SK-N-SH treated with all-trans-retinoic acid at 6 μM for 48 hours (cell line): Measurements from ENCODE around the gene CTNND1.

Experiments
- ARNTL ChIP-seq: fragments of 450-650 bp; formaldehyde crosslinking; IDR thresholded peaks from 2 replicates; pipeline ENCODE4 v1.5.0; 2020; ENCODE audit warnings: low read depth, mild to moderate bottlenecking, moderate library complexity, borderline replicate concordance
- BACH2 ChIP-seq: fragments of 250-450 bp; sonication (Bioruptor Pico); IDR thresholded peaks from 2 replicates; pipeline ENCODE4 v1.9.0; 2021; ENCODE audit warnings: mild to moderate bottlenecking, borderline replicate concordance
- ESRRG ChIP-seq: fragments of 250-450 bp; sonication (Bioruptor Pico); IDR thresholded peaks from 2 replicates; pipeline ENCODE4 v1.6.1; 2021; ENCODE audit warnings: mild to moderate bottlenecking
- OSR1 ChIP-seq: fragments of 250-450 bp; sonication (Bioruptor Pico); IDR thresholded peaks from 2 replicates; pipeline ENCODE4 v1.8.0; 2022; ENCODE audit warnings: moderate library complexity, mild to moderate bottlenecking, inconsistent platforms
- PATZ1 ChIP-seq: fragments of 250-450 bp; sonication (Bioruptor Pico); IDR thresholded peaks from 2 replicates; pipeline ENCODE4 v1.8.0; 2020; ENCODE audit warnings: mild to moderate bottlenecking, moderate library complexity, borderline replicate concordance
- PPARA ChIP-seq: fragments of 250-450 bp; sonication (Bioruptor Pico); IDR thresholded peaks from 2 replicates; pipeline ENCODE4 v1.5.0; 2020; ENCODE audit warnings: mild to moderate bottlenecking, borderline replicate concordance
- RARB ChIP-seq: fragments of 250-450 bp; sonication (Bioruptor Pico); IDR thresholded peaks from 2 replicates; pipeline ENCODE4 v1.8.0; 2021; ENCODE audit warnings: mild to moderate bottlenecking, moderate library complexity
- TOX ChIP-seq: fragments of 250-450 bp; sonication (Bioruptor Pico); IDR thresholded peaks from 2 replicates; pipeline ENCODE4 v1.8.0; 2021; ENCODE audit warnings: mild to moderate bottlenecking, moderate library complexity, borderline replicate concordance
- ZC3H10 ChIP-seq: fragments of 250-450 bp; sonication (Bioruptor Pico); IDR thresholded peaks from 2 replicates; pipeline ENCODE4 v1.5.1; 2021; ENCODE audit warnings: mild to moderate bottlenecking, moderate library complexity
- ZFP30 ChIP-seq: fragments of 450-650 bp; formaldehyde crosslinking; IDR thresholded peaks from 2 replicates; pipeline ENCODE4 v1.5.0; 2022; ENCODE audit warnings: mild to moderate bottlenecking, moderate library complexity
- ZNF565 ChIP-seq: fragments of 450-650 bp; formaldehyde crosslinking; conservative IDR thresholded peaks from 2 replicates; pipeline ENCODE4 v1.5.0; 2020; ENCODE audit warnings: low read depth, mild to moderate bottlenecking, moderate library complexity
- ZNF70 ChIP-seq: fragments of 450-650 bp; formaldehyde crosslinking; IDR thresholded peaks from 2 replicates; pipeline ENCODE4 v1.5.0; 2020; ENCODE audit warnings: mild to moderate bottlenecking, moderate library complexity
- TF ChIP-seq, protein P1 (sequence below): fragments of 250-450 bp; sonication (Bioruptor Pico); IDR thresholded peaks from 2 replicates; pipeline ENCODE4 v1.5.1; 2020; ENCODE audit warnings: low read depth, mild to moderate bottlenecking, moderate library complexity
- TF ChIP-seq, protein P2 (sequence below): fragments of 250-450 bp; sonication (Bioruptor Pico); IDR thresholded peaks from 2 replicates; pipeline ENCODE4 v1.5.1; 2021; ENCODE audit warnings: mild to moderate bottlenecking, moderate library complexity

DNA sequence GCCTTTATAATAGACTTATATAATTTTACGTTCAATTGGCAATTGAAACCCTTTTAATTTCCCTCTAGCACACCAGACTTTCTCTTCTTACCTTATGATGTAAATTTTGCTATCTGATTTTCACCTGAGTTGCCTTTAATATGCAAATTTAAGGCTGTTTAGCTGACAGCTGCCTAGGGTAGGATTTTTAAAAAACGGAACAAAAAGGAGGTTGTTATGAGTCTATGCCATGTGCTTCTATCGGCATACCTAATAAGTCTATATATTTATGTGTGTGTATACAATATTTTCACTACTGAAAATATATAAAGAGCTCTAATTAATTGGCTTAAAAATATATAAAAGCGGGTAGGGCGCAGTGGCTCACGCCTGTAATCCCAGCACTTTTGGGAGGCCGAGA is 32.1 kb upstream of the CTNND1 start:
- no peak for TF ChIP-seq ZFP30 (CRISPR knock-in tag)
- no peak for TF ChIP-seq ZNF565 (CRISPR knock-in tag)
- no peak for TF ChIP-seq PATZ1 (CRISPR knock-in tag)
- TF ChIP-seq, protein P1, sequence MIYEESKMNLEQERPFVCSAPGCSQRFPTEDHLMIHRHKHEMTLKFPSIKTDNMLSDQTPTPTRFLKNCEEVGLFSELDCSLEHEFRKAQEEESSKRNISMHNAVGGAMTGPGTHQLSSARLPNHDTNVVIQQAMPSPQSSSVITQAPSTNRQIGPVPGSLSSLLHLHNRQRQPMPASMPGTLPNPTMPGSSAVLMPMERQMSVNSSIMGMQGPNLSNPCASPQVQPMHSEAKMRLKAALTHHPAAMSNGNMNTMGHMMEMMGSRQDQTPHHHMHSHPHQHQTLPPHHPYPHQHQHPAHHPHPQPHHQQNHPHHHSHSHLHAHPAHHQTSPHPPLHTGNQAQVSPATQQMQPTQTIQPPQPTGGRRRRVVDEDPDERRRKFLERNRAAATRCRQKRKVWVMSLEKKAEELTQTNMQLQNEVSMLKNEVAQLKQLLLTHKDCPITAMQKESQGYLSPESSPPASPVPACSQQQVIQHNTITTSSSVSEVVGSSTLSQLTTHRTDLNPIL = no peak
- no peak for TF ChIP-seq BACH2 (CRISPR knock-in tag)
- TF ChIP-seq ESRRG = no peak
- TF ChIP-seq RARB (CRISPR knock-in tag) = no peak
- no peak for TF ChIP-seq PPARA (CRISPR knock-in tag)
- TF ChIP-seq, protein P2, sequence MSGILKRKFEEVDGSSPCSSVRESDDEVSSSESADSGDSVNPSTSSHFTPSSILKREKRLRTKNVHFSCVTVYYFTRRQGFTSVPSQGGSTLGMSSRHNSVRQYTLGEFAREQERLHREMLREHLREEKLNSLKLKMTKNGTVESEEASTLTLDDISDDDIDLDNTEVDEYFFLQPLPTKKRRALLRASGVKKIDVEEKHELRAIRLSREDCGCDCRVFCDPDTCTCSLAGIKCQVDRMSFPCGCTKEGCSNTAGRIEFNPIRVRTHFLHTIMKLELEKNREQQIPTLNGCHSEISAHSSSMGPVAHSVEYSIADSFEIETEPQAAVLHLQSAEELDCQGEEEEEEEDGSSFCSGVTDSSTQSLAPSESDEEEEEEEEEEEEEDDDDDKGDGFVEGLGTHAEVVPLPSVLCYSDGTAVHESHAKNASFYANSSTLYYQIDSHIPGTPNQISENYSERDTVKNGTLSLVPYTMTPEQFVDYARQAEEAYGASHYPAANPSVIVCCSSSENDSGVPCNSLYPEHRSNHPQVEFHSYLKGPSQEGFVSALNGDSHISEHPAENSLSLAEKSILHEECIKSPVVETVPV (CRISPR knock-in tag) = no peak
- no peak for TF ChIP-seq ZC3H10 (CRISPR knock-in tag)
- TF ChIP-seq ARNTL (CRISPR knock-in tag) = no peak
- no peak for TF ChIP-seq TOX (CRISPR knock-in tag)
- TF ChIP-seq ZNF70 = no peak
- no peak for TF ChIP-seq OSR1 (CRISPR knock-in tag)
